ENCODE results near the gene NGDN. TPM values are rescaled to one million over a fixed set of nuclear protein-coding genes. Genes with fewer than 3 reads are reported as not detected.
"Not testable (repeated sequence)": the region's sequence is repeated elsewhere in the genome, so short reads cannot be mapped to it uniquely, and the experiment has no call there.

Gene NGDN
- total RNA-seq, 1 experiment from 2014 or later = 95.6 TPM

- no peak for DNase-seq (ENCODE audit: extremely low read depth, low read depth)
Observed at GRCh38 chr14:23438101-23438971, 31.2 kb upstream of the NGDN start.

DNA sequence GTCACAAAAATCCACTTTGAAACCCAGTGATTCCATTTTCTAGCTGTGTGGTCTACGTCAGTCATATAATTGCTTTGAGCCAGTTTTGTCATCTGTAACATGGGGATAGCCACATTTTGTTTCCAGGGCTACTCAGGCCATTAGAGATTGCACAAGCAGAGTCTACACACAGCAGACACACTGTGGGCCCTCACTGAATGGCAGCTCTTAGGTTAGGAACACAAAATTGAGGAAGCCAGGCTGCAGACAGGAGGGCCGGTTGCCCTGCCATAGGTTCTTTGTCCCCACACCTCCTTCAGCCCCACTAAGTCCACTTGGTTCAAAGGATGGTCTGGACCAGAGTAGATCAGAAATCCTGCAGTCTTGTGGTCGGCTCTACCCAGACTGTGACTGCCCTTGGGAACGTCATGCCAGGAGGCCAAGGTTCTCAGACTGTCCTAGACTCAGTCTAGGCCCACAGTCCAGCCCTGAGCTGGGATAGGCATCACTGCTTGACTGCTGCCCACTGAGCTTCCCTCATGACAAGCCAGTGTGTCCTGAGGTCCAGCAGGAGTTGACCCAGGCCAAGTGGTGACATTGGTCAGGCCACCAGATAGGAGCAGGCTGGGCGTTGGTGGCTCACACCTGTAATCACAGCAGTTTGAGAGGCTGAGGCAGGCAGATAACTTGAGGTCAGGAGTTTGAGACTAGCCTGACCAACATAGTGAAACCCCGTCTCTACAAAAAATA lies 30.2 kb upstream of the NGDN start:
- DNase-seq (ENCODE audit: extremely low read depth, low read depth) = no peak

- DNase-seq (ENCODE audit: extremely low read depth, low read depth) = no peak
Observed at GRCh38 chr14:23441076-23441475, 28.4 kb upstream of the NGDN start.

GRCh38 chr14:23442721-23443356 lies 26.7 kb upstream of the NGDN start:
- DNase-seq (ENCODE audit: extremely low read depth, low read depth) = no peak

GRCh38 chr14:23443411-23443812 lies 26.1 kb upstream of the NGDN start:
- no peak for DNase-seq (ENCODE audit: extremely low read depth, low read depth)

GRCh38 chr14:23443881-23444280 lies 25.6 kb upstream of the NGDN start:
- no peak for DNase-seq (ENCODE audit: extremely low read depth, low read depth)

- no peak for DNase-seq (ENCODE audit: extremely low read depth, low read depth)
Observed at GRCh38 chr14:23444314-23444713, 25.2 kb upstream of the NGDN start.

DNA sequence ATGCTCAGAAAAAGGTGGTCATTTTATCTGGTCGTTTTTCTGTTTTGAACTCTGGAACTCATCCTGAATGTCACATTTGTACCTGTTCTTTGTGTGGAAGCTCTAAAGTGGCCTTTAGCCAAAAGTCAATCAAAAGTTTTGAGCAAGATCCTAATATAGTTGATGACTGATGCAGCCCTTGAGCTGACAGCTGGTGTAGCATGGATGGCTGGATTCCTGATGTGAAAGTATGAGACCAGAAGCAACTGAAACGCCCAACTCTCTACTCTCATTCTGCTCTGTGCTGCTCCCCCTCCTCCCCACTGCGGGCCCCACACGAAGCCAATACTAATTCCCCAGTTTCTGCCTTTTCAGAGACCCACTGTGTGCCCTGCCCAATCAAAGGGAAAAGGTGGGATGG lies 23.7 kb upstream of the NGDN start:
- DNase-seq (ENCODE audit: extremely low read depth, low read depth) = no peak

DNA sequence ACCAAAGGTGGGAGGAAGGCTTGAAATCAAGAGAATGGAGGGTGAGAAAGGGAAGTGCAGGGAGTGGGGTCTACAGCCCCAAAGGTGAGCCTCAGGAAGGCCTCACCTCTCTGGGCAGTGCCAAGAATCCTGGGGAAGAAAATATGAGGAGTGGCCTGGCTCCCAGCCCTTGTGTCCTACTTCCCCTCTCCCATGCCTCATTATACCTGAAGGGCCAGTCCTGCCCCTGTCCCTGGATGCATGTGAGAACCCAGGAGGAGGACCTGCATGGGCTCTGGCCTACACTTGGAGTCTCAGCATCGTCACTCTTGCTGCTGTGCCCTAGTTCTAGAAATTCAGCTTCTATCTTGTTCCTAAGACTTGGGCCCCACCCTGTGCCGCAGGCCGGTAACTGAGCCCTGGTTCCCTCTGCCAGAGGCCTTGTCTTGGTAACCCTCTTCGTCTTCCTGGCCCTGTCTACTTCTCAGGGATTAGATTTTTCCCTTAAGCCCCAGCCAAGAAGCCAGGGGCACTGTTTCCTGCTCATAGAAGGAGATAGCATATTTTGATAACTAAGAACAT lies 23.1 kb upstream of the NGDN start:
- DNase-seq (ENCODE audit: extremely low read depth, low read depth) = no peak

DNA sequence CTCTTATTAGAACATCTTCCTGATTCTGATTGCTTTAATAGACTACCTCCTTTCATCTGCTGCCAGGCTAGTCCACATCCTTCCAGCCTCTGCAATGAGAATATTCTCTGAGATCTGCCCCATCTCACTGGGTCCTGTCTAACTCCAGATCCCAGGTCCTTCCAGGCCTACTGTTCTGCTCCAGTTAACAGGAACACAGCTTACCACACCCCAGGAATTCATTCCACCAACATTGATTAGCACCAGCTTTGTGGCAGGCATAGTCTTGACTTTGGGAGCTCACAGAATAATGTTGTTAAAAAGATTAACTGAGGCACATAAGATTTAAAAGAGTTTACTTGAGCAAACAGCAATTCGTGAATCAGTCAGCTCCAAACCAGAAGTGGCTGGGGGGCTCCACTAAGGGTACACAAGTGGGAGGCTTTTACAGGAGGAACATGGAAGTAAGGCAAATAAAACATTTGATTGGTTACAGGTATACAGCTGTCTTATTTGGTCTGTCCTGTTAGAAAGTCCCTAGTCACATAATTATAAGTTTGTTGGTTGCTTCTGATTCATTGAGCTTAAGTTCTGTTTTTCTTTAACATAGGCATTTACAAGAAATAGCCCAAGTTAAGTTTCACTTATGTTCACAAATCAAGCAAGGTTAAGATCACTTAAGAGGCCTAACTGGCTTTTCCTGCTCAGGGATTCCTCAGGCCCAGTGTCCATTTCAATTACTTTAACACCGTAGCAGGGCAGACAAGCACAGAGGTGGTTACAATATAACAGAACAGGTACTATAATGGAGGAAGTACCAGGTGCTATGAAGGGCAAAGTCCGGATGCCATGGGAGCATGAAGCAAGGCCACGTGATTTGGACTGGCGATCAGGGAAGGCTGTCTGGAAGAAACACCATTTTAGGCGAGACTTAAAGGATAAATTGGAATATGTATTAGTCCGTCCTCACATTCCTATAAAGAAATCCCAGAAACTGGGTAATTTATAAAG lies 21.8 kb upstream of the NGDN start:
- DNase-seq (ENCODE audit: extremely low read depth, low read depth) = no peak

DNA sequence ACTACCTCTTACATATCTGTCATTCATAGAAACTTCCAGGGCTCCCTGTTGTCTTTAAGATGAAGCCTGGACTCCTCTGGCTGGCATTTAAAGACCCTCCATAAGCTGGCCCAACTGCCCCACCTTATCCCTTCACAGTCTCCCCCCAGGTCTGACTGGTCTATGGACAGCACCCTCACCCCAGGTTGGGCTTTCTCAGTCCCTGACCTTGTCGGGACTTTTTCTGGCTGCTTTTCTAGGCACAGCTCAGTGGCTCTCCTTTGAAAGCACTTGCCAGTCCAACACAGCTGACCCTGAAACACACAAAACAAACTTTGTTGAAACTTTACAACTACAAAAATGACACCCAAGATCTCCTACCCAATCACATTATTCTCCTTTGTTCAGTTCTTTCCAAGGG lies 20.2 kb upstream of the NGDN start:
- DNase-seq (ENCODE audit: extremely low read depth, low read depth) = no peak

DNA sequence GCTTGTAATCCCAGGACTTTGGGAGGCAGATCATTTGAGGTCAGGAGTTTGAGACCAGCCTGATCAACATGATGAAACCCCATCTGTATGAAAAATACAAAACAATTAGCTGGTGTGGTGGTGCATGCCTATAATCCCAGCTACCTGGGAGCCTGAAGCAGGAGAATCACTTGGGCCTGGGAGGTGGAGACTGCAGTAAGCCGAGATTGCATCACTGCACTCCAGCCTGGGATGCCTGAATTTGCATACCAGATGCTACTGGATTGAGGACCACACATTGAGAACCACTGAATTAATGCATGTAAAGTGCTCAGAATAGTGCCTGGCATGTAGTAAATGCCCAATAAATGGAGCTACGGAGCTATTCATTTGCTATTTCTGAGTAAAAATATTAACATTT lies 19.1 kb upstream of the NGDN start:
- no peak for DNase-seq (ENCODE audit: extremely low read depth, low read depth)

GRCh38 chr14:23452237-23452636 lies 17.3 kb upstream of the NGDN start:
- no peak for DNase-seq (ENCODE audit: extremely low read depth, low read depth)

- no peak for DNase-seq (ENCODE audit: extremely low read depth, low read depth)
Observed at GRCh38 chr14:23454445-23454856, 15.1 kb upstream of the NGDN start.

- DNase-seq (ENCODE audit: extremely low read depth, low read depth) = not testable (repeated sequence)
Observed at GRCh38 chr14:23456883-23457586, 12.5 kb upstream of the NGDN start.

DNA sequence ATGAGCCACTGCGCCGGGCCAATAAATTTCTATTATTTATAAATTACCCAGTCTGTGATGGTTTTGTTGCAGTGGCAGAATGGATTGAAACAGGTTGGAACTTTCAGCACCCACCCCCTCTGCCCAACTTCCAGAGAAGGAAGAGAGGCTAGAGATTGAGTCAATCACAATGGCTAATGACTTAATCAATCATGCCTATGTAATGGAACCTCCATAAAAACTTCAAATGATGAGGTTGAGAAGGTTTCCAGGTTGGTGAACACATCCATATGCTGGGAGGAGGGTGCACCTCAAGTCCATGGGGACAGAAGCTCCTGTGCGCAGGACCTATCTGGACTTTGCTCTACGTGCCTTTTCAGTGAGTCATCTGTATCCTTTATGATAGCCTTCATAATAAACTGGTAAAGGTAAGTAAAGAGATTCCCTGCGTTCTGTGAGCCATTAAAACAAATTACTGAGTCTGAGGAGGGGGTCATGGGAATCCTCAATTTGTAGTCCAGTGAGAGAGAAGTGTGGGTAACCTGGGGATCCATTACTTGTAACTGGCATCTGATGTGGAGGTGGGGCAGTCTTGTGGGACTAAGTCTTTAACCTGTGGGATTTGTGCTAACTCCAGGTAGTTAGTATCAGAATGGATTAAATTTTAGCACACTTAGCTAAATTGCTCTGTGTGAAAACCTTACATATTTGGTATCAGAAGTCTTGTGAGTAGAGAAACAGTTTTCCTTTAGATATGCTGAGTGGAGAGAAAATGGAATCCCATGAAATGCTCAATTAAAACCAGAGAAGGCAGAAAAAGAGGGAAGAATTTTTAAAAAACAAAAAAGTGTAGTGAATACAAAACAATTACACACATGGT lies 11.7 kb upstream of the NGDN start:
- DNase-seq (ENCODE audit: extremely low read depth, low read depth) = no peak

GRCh38 chr14:23460960-23461359 lies 8.5 kb upstream of the NGDN start:
- DNase-seq (ENCODE audit: extremely low read depth, low read depth) = no peak

DNA sequence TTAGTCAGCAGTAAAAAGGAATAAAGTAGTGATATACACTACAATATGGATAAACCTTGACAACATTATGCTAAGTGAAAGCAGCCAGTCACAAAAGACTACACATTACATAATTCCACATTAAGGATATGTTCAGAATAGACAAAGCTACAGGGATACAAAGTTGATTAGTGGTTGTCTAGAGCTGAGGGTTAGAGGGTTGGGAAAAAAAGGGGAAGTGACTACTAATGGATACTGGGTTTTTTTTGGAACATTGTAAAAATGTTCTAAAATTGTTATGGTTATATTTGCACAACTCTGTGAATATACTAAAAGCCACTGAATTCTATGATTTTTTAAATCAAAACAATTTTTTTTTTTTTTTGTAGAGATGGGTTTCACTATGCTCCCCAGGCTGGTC lies 4.8 kb upstream of the NGDN start:
- no peak for DNase-seq (ENCODE audit: extremely low read depth, low read depth)

Measured in NCI-H460 (cell line).